Endothelial cell of umbilical vein (primary cell): ENCODE data around the gene SYCP3. TPM values are rescaled to one million over a fixed set of nuclear protein-coding genes. Genes with fewer than 3 reads are reported as not detected.

Source experiments
- BruUV-seq: library from RNA; stranded (reverse); fragments of 400-500 nt; replicated peaks from 2 replicates; lab custom pipeline; 2021; lab: Mats Ljungman, UMichigan
- CTCF ChIA-PET: fragments of 300-600, 350-600 bp; sonication (Branson Sonifier 250); formaldehyde crosslinking; loops from one replicate; lab custom pipeline; 2021; ENCODE audit warnings: antibody characterized with exemption, inconsistent platforms; lab: Charles Lee
- POLR2A ChIA-PET: fragments of 300-600, 350-600 bp; sonication (Branson Sonifier 250); formaldehyde crosslinking; loops from one replicate; lab custom pipeline; 2021; ENCODE audit warnings: antibody characterized with exemption, inconsistent platforms; lab: Charles Lee
- DNase-seq: peaks from one replicate; pipeline ENCODE4 v3.0.0-alpha.2; 2011; ENCODE audit warnings: low read depth, low spot score
- FAIRE-seq: peaks from 2 replicates; lab custom pipeline; 2011; peaks lifted over from hg19 to GRCh38; lab: Jason Lieb, UNC
- H2AFZ ChIP-seq: 2 replicates; pipeline ENCODE4 v1.6.0; 2012; ENCODE audit warnings: low read depth, low read length, control low read depth, inconsistent platforms
- H3K27ac ChIP-seq: 2 replicates; pipeline ENCODE4 v1.5.1; 2011; ENCODE audit warnings: low read depth, mild to moderate bottlenecking, control low read depth, low read length, moderate library complexity; ENCODE audit not compliant: insufficient read depth
- H3K27me3 ChIP-seq, 2 experiments: 2 replicates each; pipeline versions ENCODE4 v1.6.0 to v1.6.1; 2011; ENCODE audit warnings: low read length in 2 of 2, mixed read lengths in 1 of 2; ENCODE audit not compliant: control insufficient read depth in 2 of 2, insufficient read depth in 2 of 2
- H3K36me3 ChIP-seq, 2 experiments: 2 replicates in 1 of 2; 3 replicates in 1 of 2; pipeline ENCODE4 v1.5.1; 2011; ENCODE audit warnings: low read length in 2 of 2, mild to moderate bottlenecking in 1 of 2, moderate library complexity in 1 of 2; ENCODE audit not compliant: control insufficient read depth in 2 of 2, insufficient read depth in 2 of 2; ENCODE audit errors: extremely low read depth in 1 of 2
- H3K4me1 ChIP-seq: 3 replicates; pipeline ENCODE4 v1.5.1; 2011; ENCODE audit warnings: mild to moderate bottlenecking, low read length; ENCODE audit not compliant: control insufficient read depth, insufficient read depth; ENCODE audit errors: extremely low read depth
- H3K4me2 ChIP-seq: 2 replicates; pipeline ENCODE4 v1.6.1; 2011; ENCODE audit warnings: low read length, control low read depth, mixed read lengths; ENCODE audit not compliant: insufficient read depth
- H3K4me3 ChIP-seq, 3 experiments: fragments of 200-600 bp in 1 of 3; sonication (generic), shearing (Covaris generic) in 1 of 3; replicated peaks in 1 of 3; 2 replicates each; pipeline ENCODE4 v1.5.1; 2011 to 2016; ENCODE audit warnings: control low read depth in 3 of 3, low read length in 3 of 3, mild to moderate bottlenecking in 2 of 3, inconsistent platforms in 1 of 3, low read depth in 1 of 3, moderate library complexity in 1 of 3; ENCODE audit not compliant: insufficient read depth in 1 of 3
- H3K79me2 ChIP-seq: 2 replicates; pipeline ENCODE4 v1.6.0; 2012; ENCODE audit warnings: low read length, inconsistent platforms; ENCODE audit not compliant: control insufficient read depth, insufficient read depth
- H3K9ac ChIP-seq: replicated peaks from 2 replicates; pipeline ENCODE3; 2011; ENCODE audit warnings: low read length, control low read depth; ENCODE audit not compliant: insufficient read depth; ENCODE audit errors: extremely low read depth
- H3K9me1 ChIP-seq: replicated peaks from 3 replicates; pipeline ENCODE4 v1.6.0; 2011; ENCODE audit warnings: mild to moderate bottlenecking, low read length; ENCODE audit not compliant: control insufficient read depth, insufficient read depth; ENCODE audit errors: extremely low read depth
- H3K9me3 ChIP-seq: replicated peaks from 2 replicates; pipeline ENCODE4 v1.5.1; 2012; ENCODE audit warnings: low read length, inconsistent platforms; ENCODE audit not compliant: control insufficient read depth, insufficient read depth
- H4K20me1 ChIP-seq: replicated peaks from 2 replicates; pipeline ENCODE3; 2011; ENCODE audit warnings: mild to moderate bottlenecking, low read length; ENCODE audit not compliant: control insufficient read depth, insufficient read depth; ENCODE audit errors: extremely low read depth
- EZH2 ChIP-seq: IDR thresholded peaks from 2 replicates; pipeline ENCODE4 v1.6.1; 2012; ENCODE audit warnings: borderline replicate concordance, low read depth, mild to moderate bottlenecking, moderate library complexity, low read length, inconsistent platforms; ENCODE audit not compliant: severe bottlenecking
- FOS ChIP-seq: IDR thresholded peaks from 2 replicates; pipeline ENCODE4 v1.6.1; 2011; ENCODE audit warnings: mild to moderate bottlenecking, low read length, moderate library complexity, borderline replicate concordance; ENCODE audit not compliant: insufficient read depth
- GATA2 ChIP-seq: IDR thresholded peaks from 2 replicates; pipeline ENCODE4 v1.7.0; 2011; ENCODE audit warnings: low read depth, mild to moderate bottlenecking, moderate library complexity, mixed read lengths, low read length; ENCODE audit not compliant: insufficient read length, insufficient read depth
- JUN ChIP-seq: IDR thresholded peaks from 2 replicates; pipeline ENCODE4 v1.6.1; 2011; ENCODE audit warnings: borderline replicate concordance, low read depth; ENCODE audit not compliant: insufficient read length, insufficient read depth
- MYC ChIP-seq: IDR thresholded peaks from one replicate; pipeline ENCODE4 v1.6.1; 2011; ENCODE audit warnings: mild to moderate bottlenecking, low read depth, low read length
- POLR2A ChIP-seq: IDR thresholded peaks from 2 replicates; pipeline ENCODE4 v1.6.1; 2012; ENCODE audit warnings: low read depth, mild to moderate bottlenecking, control low read depth, low read length
- POLR2AphosphoS5 ChIP-seq: IDR thresholded peaks from 2 replicates; pipeline ENCODE4 v1.6.1; 2012; ENCODE audit warnings: low read depth, mild to moderate bottlenecking, control low read depth, low read length, moderate library complexity; ENCODE audit not compliant: insufficient read depth
- dilution Hi-C: fragments of 300-500 bp; cut with MboI; formaldehyde crosslinking; loops from one replicate; pipeline ENCODE4 v1.15.0; 2019; ENCODE audit warnings: low sequenced_read_pairs; ENCODE audit not compliant: extremely low pct_ligation_motif_present
- intact Hi-C: fragments of 100-400 bp; cut with micrococcal nuclease; formaldehyde crosslinking; loops from one replicate; pipeline ENCODE4 v1.10.0; 2022
- polyA plus RNA-seq, 4 experiments: library from polyadenylated mRNA; depleted of rRNA in 3 of 4; stranded (reverse) in 3 of 4; unstranded in 1 of 4; fragments of >200 nt; gene quantifications; 2 replicates each; pipeline versions ENCODE4 v1.2.1 to v1.2.3, GENCODE V29; 2011 to 2012; ENCODE audit warnings: missing spikeins in 1 of 4
- total RNA-seq: library from RNA; stranded (reverse); gene quantifications from 2 replicates; pipeline ENCODE4 v1.2.3, GENCODE V29; 2021
- TF ChIP-seq, protein P1 (sequence below): IDR thresholded peaks from 2 replicates; pipeline ENCODE4 v1.6.1; 2011; ENCODE audit not compliant: insufficient read depth, insufficient read length
- TF ChIP-seq, protein P2 (sequence below), 2 donors: IDR thresholded peaks; 1 replicate in 1 of 2; 2 replicates in 1 of 2; pipeline ENCODE4 v1.5.1; 2011; ENCODE audit warnings: low read length in 2 of 2, mild to moderate bottlenecking in 2 of 2, moderate library complexity in 2 of 2, control low read depth in 1 of 2, inconsistent platforms in 1 of 2, low read depth in 1 of 2; ENCODE audit not compliant: insufficient read depth in 1 of 2; ENCODE audit errors: extremely low read depth in 1 of 2

The SYCP3 gene
- total and polyA plus RNA-seq, 2 donors (not counting 3 experiments of a cell fraction or from before 2014, with no cell fraction given), result 0.29 TPM; not detected in 1

DNA sequence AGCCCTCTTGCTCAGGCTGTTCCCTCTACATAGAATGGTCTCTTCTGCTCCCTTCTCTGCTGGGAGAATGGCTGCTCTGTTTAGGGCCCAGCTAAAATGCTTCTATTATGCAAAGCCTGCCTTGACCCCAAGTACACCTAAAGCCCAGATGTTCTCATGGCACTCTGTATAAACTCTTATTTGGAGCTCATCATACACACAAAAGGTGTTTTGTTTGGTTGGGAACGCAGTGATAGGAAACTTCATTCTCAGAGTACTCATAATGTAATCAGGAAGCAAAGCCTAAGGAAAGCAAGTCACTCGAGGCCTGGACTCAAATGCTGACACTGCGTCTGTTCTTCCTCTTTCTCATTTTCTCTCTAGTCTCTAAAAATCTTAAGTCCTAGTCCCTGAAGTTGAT lies 38.2 kb upstream of the SYCP3 start:
- intact Hi-C loops, result loop anchor here (10.0 kb wide), 1 partner anchor 347 kb away; the partner anchor contains the start of genes NUP37 and PARPBP
- H3K4me2 ChIP-seq, result no peak overlapping the region

More for the DNA sequence above, 38.2 kb upstream of the SYCP3 start:
- H3K27ac ChIP-seq, result no peak overlapping the region
- no peaks in the 10 kb centered on the region for H3K9me1 ChIP-seq
- dilution Hi-C loops, result no loop called here
- H2AFZ ChIP-seq, result no peak overlapping the region
- H3K79me2 ChIP-seq, result no peaks in the 10 kb centered on the region
- no peaks in the 10 kb centered on the region for H3K9me3 ChIP-seq
- CTCF ChIA-PET, result interaction anchor here (2.6 to 7.4 kb wide), 2 partner anchors 53 to 63 kb away, joined by 13 to 39 read pairs; partner anchors contain the start of gene GNPTAB
- no peak for DNase-seq
- H3K27me3 ChIP-seq, result no peaks in the 10 kb centered on the region
- POLR2A ChIA-PET, result no interaction called here
- no peaks in the 10 kb centered on the region for H3K4me1 ChIP-seq
- TF ChIP-seq FOS (no peak), POLR2A (no peak), POLR2AphosphoS5 (no peak), GATA2 (no peak), EZH2 (no peak), MYC (no peak), JUN (no peak)
- TF ChIP-seq, protein P1, sequence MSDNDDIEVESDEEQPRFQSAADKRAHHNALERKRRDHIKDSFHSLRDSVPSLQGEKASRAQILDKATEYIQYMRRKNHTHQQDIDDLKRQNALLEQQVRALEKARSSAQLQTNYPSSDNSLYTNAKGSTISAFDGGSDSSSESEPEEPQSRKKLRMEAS, result no peak
- TF ChIP-seq, protein P2, sequence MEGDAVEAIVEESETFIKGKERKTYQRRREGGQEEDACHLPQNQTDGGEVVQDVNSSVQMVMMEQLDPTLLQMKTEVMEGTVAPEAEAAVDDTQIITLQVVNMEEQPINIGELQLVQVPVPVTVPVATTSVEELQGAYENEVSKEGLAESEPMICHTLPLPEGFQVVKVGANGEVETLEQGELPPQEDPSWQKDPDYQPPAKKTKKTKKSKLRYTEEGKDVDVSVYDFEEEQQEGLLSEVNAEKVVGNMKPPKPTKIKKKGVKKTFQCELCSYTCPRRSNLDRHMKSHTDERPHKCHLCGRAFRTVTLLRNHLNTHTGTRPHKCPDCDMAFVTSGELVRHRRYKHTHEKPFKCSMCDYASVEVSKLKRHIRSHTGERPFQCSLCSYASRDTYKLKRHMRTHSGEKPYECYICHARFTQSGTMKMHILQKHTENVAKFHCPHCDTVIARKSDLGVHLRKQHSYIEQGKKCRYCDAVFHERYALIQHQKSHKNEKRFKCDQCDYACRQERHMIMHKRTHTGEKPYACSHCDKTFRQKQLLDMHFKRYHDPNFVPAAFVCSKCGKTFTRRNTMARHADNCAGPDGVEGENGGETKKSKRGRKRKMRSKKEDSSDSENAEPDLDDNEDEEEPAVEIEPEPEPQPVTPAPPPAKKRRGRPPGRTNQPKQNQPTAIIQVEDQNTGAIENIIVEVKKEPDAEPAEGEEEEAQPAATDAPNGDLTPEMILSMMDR (IDR thresholded peaks at IDR 0.05; ENCODE audit: extremely low read depth in 1 of 2, insufficient read depth in 1 of 2, low read depth in 1 of 2, low read length in 2 of 2), result no peak
- H3K9ac ChIP-seq, result no peak overlapping the region
- no peak for FAIRE-seq
- H3K4me3 ChIP-seq, result no peak overlapping the region
- H3K36me3 ChIP-seq, result no peaks in the 10 kb centered on the region
- BruUV-seq, result no TSS peak
- H4K20me1 ChIP-seq, result no peaks in the 10 kb centered on the region
